ENCODE results near the gene GALNT9. TPM values are rescaled to one million over a fixed set of nuclear protein-coding genes. Genes with fewer than 3 reads are reported as not detected.

GALNT9 gene
- total and polyA plus RNA-seq, 2 experiments from 2014 or later = 0.33 to 1.4 TPM

DNA sequence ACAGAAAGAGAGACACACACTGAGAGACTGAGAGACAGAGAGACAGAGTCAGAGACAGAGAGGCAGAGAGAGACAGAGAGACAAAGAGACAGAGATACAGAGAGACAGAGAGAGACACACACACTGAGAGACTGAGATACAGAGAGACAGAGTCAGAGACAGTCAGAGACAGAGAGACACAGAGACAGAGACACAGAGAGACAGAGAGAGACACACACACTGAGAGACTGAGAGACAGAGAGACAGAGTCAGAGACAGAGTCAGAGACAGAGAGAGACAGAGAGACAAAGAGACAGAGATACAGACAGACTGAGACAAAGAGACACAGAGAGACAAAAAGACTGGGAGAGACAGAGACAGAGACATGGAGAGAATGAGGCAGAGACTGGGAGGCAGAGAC is 90.0 kb downstream of the GALNT9 start:
- H3K27me3 ChIP-seq (replicated peaks; ENCODE audit: insufficient read depth) = peaks cover 5% of the 10 kb centered on the region; the same call in 1 of the 2 replicates
- no peaks in the 10 kb centered on the region for H3F3A ChIP-seq (ENCODE audit: insufficient read depth)
- no peak overlapping the region for H2AFZ ChIP-seq
- H3K9me3 ChIP-seq (ENCODE audit: low read depth) = no peaks in the 10 kb centered on the region
- no peaks in the 10 kb centered on the region for H4K20me1 ChIP-seq (ENCODE audit: insufficient read depth)
- no peaks in the 10 kb centered on the region for H3K4me1 ChIP-seq (ENCODE audit: insufficient read depth)
- no peak for DNase-seq
- no peak for TF ChIP-seq EZH2 (IDR thresholded peaks at IDR 0.05; ENCODE audit: insufficient read depth, poor library complexity, severe bottlenecking)
- no peak for TF ChIP-seq EZH2phosphoT487 (IDR thresholded peaks at IDR 0.05; ENCODE audit: insufficient read depth, low read depth)
- H3K9ac ChIP-seq = no peak overlapping the region
- no peaks in the 10 kb centered on the region for H3K9me2 ChIP-seq (ENCODE audit: insufficient read depth)
- H3K36me3 ChIP-seq (ENCODE audit: low read depth) = no peaks in the 10 kb centered on the region
- no peaks in the 10 kb centered on the region for H3K79me2 ChIP-seq (ENCODE audit: insufficient read depth)
- no peak overlapping the region for H3K27ac ChIP-seq
- H3K4me3 ChIP-seq = no peak overlapping the region
- in situ Hi-C loops (cut with MboI) = no loop called here
- no peak overlapping the region for H3K4me2 ChIP-seq (ENCODE audit: unreplicated experiment)

DNA sequence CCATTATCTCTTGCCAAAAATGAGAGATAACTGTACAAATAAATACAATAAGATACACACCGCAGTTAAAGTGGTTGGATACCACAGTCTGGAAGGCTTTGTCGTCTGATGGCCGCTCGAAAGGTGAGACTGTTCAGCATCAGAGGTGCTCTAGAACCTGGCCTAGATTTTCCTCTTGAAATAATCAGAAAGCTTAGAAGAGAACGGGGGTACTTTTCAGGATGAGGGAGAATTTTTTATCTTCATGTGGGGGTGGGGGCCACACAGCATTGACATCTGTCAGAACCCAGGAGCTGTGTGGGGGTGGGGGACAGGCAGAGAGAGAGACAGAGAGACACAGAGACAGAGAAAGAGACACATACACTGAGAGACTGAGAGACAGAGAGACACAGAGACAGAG is 90.5 kb downstream of the GALNT9 start:
- Histone ChIP-seq H3F3A (ENCODE audit: insufficient read depth) (no peaks in the 10 kb centered on the region), H3K4me2 (ENCODE audit: unreplicated experiment) (no peak overlapping the region), H3K36me3 (ENCODE audit: low read depth) (no peaks in the 10 kb centered on the region), H3K9ac (no peak overlapping the region), H3K9me2 (ENCODE audit: insufficient read depth) (no peaks in the 10 kb centered on the region), H4K20me1 (ENCODE audit: insufficient read depth) (no peaks in the 10 kb centered on the region), H3K4me1 (ENCODE audit: insufficient read depth) (no peaks in the 10 kb centered on the region), H3K79me2 (ENCODE audit: insufficient read depth) (no peaks in the 10 kb centered on the region), H3K4me3 (no peak overlapping the region), H3K27ac (no peak overlapping the region), H3K9me3 (ENCODE audit: low read depth) (no peaks in the 10 kb centered on the region), H2AFZ (no peak overlapping the region), H3K27me3 (replicated peaks; ENCODE audit: insufficient read depth) (peaks cover 5% of the 10 kb centered on the region; the same call in 1 of the 2 replicates)
- in situ Hi-C loops (cut with MboI) = no loop called here
- WGBS, 2 experiments (ENCODE audit: low coverage in 1 of 2, low lambda C conversion rate in 2 of 2, missing lambda C conversion rate in 2 of 2) = 68% methylated on average over 5 of the region's 5 CpGs
- no peak for TF ChIP-seq EZH2phosphoT487 (IDR thresholded peaks at IDR 0.05; ENCODE audit: insufficient read depth, low read depth)
- TF ChIP-seq EZH2 (IDR thresholded peaks at IDR 0.05; ENCODE audit: insufficient read depth, poor library complexity, severe bottlenecking) = no peak
- no peak for DNase-seq

DNA sequence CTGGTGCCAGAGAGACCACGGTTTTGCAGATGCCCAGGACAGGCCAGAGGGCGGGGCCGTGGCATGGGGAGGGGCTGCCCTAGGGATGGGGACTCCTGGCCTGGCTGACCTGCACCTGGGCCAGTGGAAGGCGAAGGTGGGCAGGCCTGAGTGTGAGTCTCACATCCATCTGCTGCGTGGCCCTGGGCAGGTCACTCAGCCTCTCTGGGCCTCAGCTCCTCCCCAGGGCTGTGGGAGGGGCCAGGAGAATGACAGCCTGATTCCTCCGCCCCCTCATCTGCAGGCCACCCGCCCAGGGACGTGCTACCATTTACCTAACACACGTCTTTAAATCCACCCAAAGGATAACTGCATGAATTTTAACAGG is 90.9 kb downstream of the GALNT9 start:
- Histone ChIP-seq H3K9me3 (ENCODE audit: low read depth) (no peaks in the 10 kb centered on the region), H3K4me1 (ENCODE audit: insufficient read depth) (no peaks in the 10 kb centered on the region), H3K27me3 (replicated peaks; ENCODE audit: insufficient read depth) (peaks cover 5% of the 10 kb centered on the region; the same call in 1 of the 2 replicates), H3K27ac (no peak overlapping the region), H3K36me3 (ENCODE audit: low read depth) (no peaks in the 10 kb centered on the region), H4K20me1 (ENCODE audit: insufficient read depth) (no peaks in the 10 kb centered on the region), H3K9me2 (ENCODE audit: insufficient read depth) (no peaks in the 10 kb centered on the region), H3F3A (ENCODE audit: insufficient read depth) (no peaks in the 10 kb centered on the region), H3K9ac (no peak overlapping the region), H2AFZ (no peak overlapping the region), H3K4me2 (ENCODE audit: unreplicated experiment) (no peak overlapping the region), H3K79me2 (ENCODE audit: insufficient read depth) (no peaks in the 10 kb centered on the region), H3K4me3 (no peak overlapping the region)
- DNase-seq = peak; percentile 23
- in situ Hi-C loops (cut with MboI) = no loop called here
- TF ChIP-seq EZH2phosphoT487 (IDR thresholded peaks at IDR 0.05; ENCODE audit: insufficient read depth, low read depth) (no peak), EZH2 (IDR thresholded peaks at IDR 0.05; ENCODE audit: insufficient read depth, poor library complexity, severe bottlenecking) (no peak)
- 52 to 60% methylated on average over 7 to 9 of the region's 9 CpGs for WGBS, 2 experiments (ENCODE audit: low coverage in 1 of 2, low lambda C conversion rate in 2 of 2, missing lambda C conversion rate in 2 of 2)

DNA sequence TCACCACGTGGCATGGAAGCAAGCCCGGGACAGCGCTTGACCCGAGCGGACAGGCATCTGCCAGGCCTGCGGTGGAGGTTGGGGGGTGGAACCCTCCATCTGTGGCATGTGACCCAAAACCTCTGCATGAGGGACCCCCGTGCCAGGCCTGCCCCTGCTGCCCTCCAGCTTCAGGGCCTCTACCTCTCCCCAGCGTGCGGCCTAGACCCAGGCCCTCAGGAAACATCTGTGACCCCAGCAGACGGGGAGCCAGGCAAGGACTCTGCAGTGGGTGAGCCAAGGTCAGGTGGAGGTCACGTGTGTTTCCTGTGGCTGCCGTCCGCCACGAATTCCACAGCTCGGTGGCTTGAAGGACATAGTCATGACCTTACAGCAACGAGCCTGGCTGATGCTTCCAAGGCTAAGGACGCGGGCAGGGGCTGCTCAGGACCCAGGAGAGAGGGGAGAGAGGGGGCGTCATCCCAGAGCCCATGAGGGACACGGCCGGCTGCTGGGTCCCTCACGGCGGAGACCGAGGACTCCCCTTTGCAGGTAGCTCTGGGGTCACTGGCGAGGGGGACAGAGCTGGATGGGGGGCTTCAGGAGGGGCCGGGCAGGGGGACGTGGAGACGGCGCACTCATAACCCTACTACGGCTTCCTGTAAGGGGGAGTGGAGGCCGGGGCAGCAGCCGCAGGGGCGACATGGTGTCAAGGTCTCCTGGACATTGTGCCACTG is 91.5 kb downstream of the GALNT9 start:
- in situ Hi-C loops (cut with MboI) = no loop called here
- peaks cover 5% of the 10 kb centered on the region; the same call in 1 of the 2 replicates for H3K27me3 ChIP-seq (replicated peaks; ENCODE audit: insufficient read depth)
- TF ChIP-seq EZH2 (IDR thresholded peaks at IDR 0.05; ENCODE audit: insufficient read depth, poor library complexity, severe bottlenecking) = no peak
- TF ChIP-seq EZH2phosphoT487 (IDR thresholded peaks at IDR 0.05; ENCODE audit: insufficient read depth, low read depth) = no peak

More for the DNA sequence above, 91.5 kb downstream of the GALNT9 start:
- Histone ChIP-seq H4K20me1 (ENCODE audit: insufficient read depth) (no peaks in the 10 kb centered on the region), H3F3A (ENCODE audit: insufficient read depth) (no peaks in the 10 kb centered on the region), H3K36me3 (ENCODE audit: low read depth) (no peaks in the 10 kb centered on the region), H3K4me1 (ENCODE audit: insufficient read depth) (no peaks in the 10 kb centered on the region), H3K4me2 (ENCODE audit: unreplicated experiment) (no peak overlapping the region), H3K9me2 (ENCODE audit: insufficient read depth) (no peaks in the 10 kb centered on the region), H3K79me2 (ENCODE audit: insufficient read depth) (no peaks in the 10 kb centered on the region), H3K9ac (no peak overlapping the region), H3K27ac (no peak overlapping the region), H3K9me3 (ENCODE audit: low read depth) (no peaks in the 10 kb centered on the region), H2AFZ (no peak overlapping the region), H3K4me3 (no peak overlapping the region)
- WGBS, 2 experiments (ENCODE audit: low coverage in 1 of 2, low lambda C conversion rate in 2 of 2, missing lambda C conversion rate in 2 of 2) = 61 to 62% methylated on average over 22 to 33 of the region's 33 CpGs
- no peak for DNase-seq
